Uterus (tissue), 4 donors: ENCODE results near the gene ARHGEF28. TPM values are rescaled to one million over a fixed set of nuclear protein-coding genes. Genes with fewer than 3 reads are reported as not detected.

Experiments
- DNase-seq, 2 donors: peaks; one replicate each; pipeline ENCODE4 v3.0.0-alpha.2; 2019 to 2020
- H3K27ac ChIP-seq, 2 donors: fragments of 200-600 bp; sonication (generic); 1 replicate in 1 of 2; 2 replicates in 1 of 2; pipeline ENCODE4 v1.5.1; 2016 to 2018
- H3K27me3 ChIP-seq, 2 donors: fragments of 200-600 bp; sonication (generic); one replicate each; pipeline ENCODE4 v1.5.1; 2018 to 2019; ENCODE audit warnings: control low read depth in 1 of 2
- H3K36me3 ChIP-seq, 2 donors: fragments of 200-600 bp; sonication (generic); one replicate each; pipeline ENCODE4 v1.5.1; 2019; ENCODE audit warnings: control low read depth in 1 of 2
- H3K4me1 ChIP-seq, 2 donors: fragments of 200-600 bp; sonication (generic); one replicate each; pipeline ENCODE4 v1.5.1; 2018 to 2019; ENCODE audit warnings: control low read depth in 1 of 2
- H3K4me3 ChIP-seq, 2 donors: fragments of 200-600 bp; sonication (generic); 1 replicate in 1 of 2; 2 replicates in 1 of 2; pipeline ENCODE4 v1.5.1; 2018 to 2019; ENCODE audit warnings: mild to moderate bottlenecking in 1 of 2
- H3K9me3 ChIP-seq, 2 donors: fragments of 200-600 bp; sonication (generic); one replicate each; pipeline ENCODE4 v1.5.1; 2019; ENCODE audit warnings: control low read depth in 1 of 2
- CTCF ChIP-seq, 4 experiments: fragments of 200-600 bp in 2 of 4; fragments of 450-650 bp in 2 of 4; sonication (generic) in 2 of 4; IDR thresholded peaks; one replicate each; pipeline ENCODE4 v1.5.1; 2016 to 2019; ENCODE audit warnings: antibody characterized with exemption in 4 of 4, mild to moderate bottlenecking in 2 of 4, moderate library complexity in 1 of 4
- POLR2A ChIP-seq, 2 donors: fragments of 450-650 bp; IDR thresholded peaks; one replicate each; pipeline ENCODE4 v1.6.1; 2016; ENCODE audit warnings: antibody characterized with exemption in 2 of 2, mild to moderate bottlenecking in 1 of 2, moderate library complexity in 1 of 2
- intact Hi-C: fragments of 100-400 bp; cut with DNase I; formaldehyde crosslinking; loops from one replicate; pipeline ENCODE4 v1.15.1; 2023; ENCODE audit warnings: low total_unique reads
- total RNA-seq, 4 donors: library from RNA; depleted of rRNA in 3 of 4; stranded (reverse); fragments of >200 nt in 3 of 4; gene quantifications; one replicate each; pipeline versions ENCODE4 v1.1.0 to v1.2.4, GENCODE V29; 2014 to 2023
- donor health status: DM: yes; HTN: yes; CAD: no.

Gene ARHGEF28
- total RNA-seq, 4 donors from 2014 or later, result 11.9 to 23.2 (median 19.3) TPM

DNA sequence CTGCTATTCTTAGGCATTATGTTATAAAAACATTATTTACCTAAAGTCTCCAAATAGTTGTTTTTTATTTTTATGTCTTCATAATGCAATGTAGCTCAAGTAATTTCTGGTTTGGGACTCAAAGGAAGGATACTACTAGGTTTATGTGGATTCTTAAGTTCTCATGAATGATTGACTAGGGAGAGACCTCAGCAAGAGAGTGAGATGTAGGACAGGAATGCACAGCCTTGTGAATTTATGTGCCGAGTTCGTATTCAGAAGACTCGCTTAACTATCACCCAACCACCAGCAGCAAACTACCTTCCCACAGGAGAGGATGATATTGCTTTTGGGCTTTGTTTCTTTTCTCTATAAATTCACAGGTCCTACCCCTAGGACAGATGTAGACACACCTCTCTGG is 282.9 kb downstream of the ARHGEF28 start:
- intact Hi-C loops, result no loop called here
- no peak for TF ChIP-seq POLR2A (IDR thresholded peaks at IDR 0.05)
- TF ChIP-seq CTCF (IDR thresholded peaks at IDR 0.05), result no peak
- H3K4me3 ChIP-seq, result no peak overlapping the region
- no peaks in the 10 kb centered on the region for H3K27me3 ChIP-seq
- H3K27ac ChIP-seq, result no peak overlapping the region
- no peak for DNase-seq
- no peaks in the 10 kb centered on the region for H3K36me3 ChIP-seq
- no peaks in the 10 kb centered on the region for H3K9me3 ChIP-seq
- no peaks in the 10 kb centered on the region for H3K4me1 ChIP-seq

GRCh38 chr5:73909474-73909873 is 283.5 kb downstream of the ARHGEF28 start:
- no peak for TF ChIP-seq CTCF (IDR thresholded peaks at IDR 0.05)
- no peak for TF ChIP-seq POLR2A (IDR thresholded peaks at IDR 0.05)
- Histone ChIP-seq H3K27ac (no peak overlapping the region), H3K27me3 (no peaks in the 10 kb centered on the region), H3K9me3 (no peaks in the 10 kb centered on the region), H3K4me1 (no peaks in the 10 kb centered on the region), H3K4me3 (no peak overlapping the region), H3K36me3 (no peaks in the 10 kb centered on the region)
- intact Hi-C loops, result no loop called here
- DNase-seq, result no peak

GRCh38 chr5:73911761-73912393 is 285.9 kb downstream of the ARHGEF28 start:
- H3K36me3 ChIP-seq, result no peaks in the 10 kb centered on the region
- no peak for DNase-seq
- H3K27me3 ChIP-seq, result no peaks in the 10 kb centered on the region
- H3K4me3 ChIP-seq, result no peak overlapping the region
- no peaks in the 10 kb centered on the region for H3K9me3 ChIP-seq
- H3K4me1 ChIP-seq, result no peaks in the 10 kb centered on the region
- H3K27ac ChIP-seq, result no peak overlapping the region
- intact Hi-C loops, result no loop called here
- TF ChIP-seq POLR2A (IDR thresholded peaks at IDR 0.05), result no peak
- TF ChIP-seq CTCF (IDR thresholded peaks at IDR 0.05), result no peak

DNA sequence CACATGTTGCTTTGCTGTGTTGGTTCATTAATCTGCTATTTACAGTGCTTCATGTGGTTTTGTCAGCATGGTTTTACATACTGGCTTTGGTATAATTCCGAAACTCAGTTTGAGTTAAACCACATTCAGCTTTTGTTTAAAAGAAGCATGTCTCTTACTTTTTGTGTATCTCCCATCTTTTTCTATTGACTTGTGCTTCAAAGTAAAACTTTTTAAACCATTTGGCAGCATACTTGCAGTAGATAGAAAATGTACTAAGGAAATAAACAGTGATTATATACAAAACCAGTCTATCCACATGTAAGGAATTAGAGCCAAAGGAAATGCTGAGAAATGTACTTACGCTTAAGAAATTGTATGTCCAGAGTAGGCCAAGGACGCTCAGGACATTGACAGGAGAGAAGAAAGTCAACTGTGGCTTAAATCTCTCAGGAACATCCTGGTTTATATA is 286.9 kb downstream of the ARHGEF28 start:
- H3K4me3 ChIP-seq, result no peak overlapping the region
- no peaks in the 10 kb centered on the region for H3K27me3 ChIP-seq
- H3K9me3 ChIP-seq, result no peaks in the 10 kb centered on the region
- intact Hi-C loops, result no loop called here
- TF ChIP-seq CTCF (IDR thresholded peaks at IDR 0.05) (no peak), POLR2A (IDR thresholded peaks at IDR 0.05) (no peak)
- H3K36me3 ChIP-seq, result no peaks in the 10 kb centered on the region
- no peaks in the 10 kb centered on the region for H3K4me1 ChIP-seq
- H3K27ac ChIP-seq, result no peak overlapping the region
- DNase-seq, result no peak

GRCh38 chr5:73913971-73914370 is 288.0 kb downstream of the ARHGEF28 start:
- Histone ChIP-seq H3K4me3 (no peak overlapping the region), H3K9me3 (no peaks in the 10 kb centered on the region), H3K4me1 (no peaks in the 10 kb centered on the region), H3K27me3 (no peaks in the 10 kb centered on the region), H3K36me3 (no peaks in the 10 kb centered on the region), H3K27ac (no peak overlapping the region)
- DNase-seq, result no peak
- TF ChIP-seq CTCF (IDR thresholded peaks at IDR 0.05) (no peak), POLR2A (IDR thresholded peaks at IDR 0.05) (no peak)
- intact Hi-C loops, result no loop called here
